HG03108 (cell line): ENCODE data around the gene MLX.
A peak's percentile ranks its signal among the peaks of the same experiment; 100 is the strongest.

Source experiments
- ATAC-seq: cut with Tn5 transposase; IDR thresholded peaks from one replicate; pipeline ENCODE4 v1.9.1; 2021; ENCODE audit warnings: moderate library complexity; ENCODE audit not compliant: unreplicated experiment

MLX gene, protein sequence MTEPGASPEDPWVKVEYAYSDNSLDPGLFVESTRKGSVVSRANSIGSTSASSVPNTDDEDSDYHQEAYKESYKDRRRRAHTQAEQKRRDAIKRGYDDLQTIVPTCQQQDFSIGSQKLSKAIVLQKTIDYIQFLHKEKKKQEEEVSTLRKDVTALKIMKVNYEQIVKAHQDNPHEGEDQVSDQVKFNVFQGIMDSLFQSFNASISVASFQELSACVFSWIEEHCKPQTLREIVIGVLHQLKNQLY

DNA sequence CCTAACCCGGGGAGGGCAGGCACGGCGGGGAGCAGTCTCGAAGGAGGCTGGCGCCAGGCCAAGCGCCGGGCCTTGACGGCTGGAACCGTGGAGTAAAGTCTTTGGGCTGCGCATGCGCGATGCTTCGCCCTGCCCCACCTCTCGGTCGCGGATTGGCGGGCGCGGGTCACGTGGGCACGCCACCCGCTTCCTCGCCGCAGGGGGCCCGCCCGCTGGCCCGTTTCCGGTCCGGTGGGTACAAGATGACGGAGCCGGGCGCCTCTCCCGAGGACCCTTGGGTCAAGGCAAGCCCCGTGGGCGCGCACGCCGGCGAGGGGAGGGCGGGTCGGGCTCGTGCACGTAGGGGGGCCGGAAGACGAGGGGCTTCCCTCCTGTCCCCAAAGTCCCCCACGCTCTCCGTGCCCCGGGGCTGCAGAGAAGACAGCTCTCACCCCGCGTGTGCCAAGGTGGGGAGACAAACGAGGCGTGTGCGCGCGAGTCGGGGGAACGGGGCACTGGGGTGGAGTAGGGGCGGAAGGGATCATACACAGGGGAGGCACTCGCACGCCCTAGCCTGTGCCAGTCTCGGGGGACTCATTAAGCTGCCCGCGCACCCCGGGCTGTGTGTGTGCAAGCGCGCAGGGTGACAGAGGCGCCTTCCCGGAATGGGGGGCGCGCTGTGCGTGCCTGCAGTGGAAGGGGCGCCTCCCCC, at the start of gene MLX:
MLX (plus strand) TSS at position 218 of the 691 bp plus-strand sequence; CDS start at position 243, 25 bp downstream.
- peak; percentile 43 for ATAC-seq

DNA sequence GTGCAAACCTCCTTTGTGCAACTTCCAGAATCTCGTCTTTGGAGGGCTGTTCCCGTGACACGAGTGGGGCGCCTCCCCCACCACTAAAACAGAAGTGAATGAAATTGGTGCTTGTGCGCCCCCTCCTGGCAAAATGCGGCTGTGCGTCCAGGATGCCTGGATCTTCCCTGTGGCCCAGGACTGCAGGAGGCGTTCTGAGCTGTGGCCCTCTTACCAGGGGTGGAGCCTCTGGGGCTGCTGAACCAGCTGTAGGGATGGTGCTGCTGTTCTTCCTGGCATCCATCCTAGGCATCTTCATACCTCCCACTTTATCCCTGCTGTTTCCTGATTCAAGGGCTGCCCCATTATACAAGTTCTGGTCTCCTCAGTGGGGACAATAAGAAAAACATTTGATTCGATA, 49.4 kb upstream of the MLX start:
- ATAC-seq: no peak

DNA sequence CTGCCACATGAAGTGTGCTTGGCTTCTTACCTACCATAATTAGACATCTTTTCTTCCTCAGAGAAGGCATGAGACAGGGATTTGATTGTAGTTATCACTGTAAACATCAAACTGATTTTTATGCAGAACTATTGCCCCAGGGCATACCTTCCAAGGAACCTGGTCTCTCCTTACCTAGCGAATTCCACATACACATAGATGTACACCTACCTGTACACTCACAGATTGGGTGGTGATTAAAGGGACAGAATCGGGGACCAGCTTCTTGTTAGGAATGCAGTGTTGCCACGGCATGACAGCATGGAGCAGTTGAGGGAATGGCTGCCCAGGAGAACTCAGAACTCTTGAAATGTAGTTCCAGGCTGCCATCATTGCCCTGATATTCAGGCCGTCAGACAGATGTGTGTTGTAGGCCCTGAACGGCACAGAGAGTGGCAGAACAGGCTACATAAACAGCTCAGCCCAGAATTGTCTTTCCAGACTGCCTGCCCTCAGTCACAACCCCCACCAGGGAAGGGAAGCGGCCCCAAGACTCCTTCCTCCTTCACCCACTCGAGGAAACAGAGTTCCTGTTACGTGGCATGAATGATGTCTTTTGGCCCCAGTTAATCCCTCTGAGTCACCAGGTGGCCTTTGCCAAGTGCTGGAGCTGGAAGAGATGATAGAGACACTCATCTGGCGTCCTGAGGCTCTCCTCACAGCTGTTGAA, 48.7 kb upstream of the MLX start:
- ATAC-seq: no peak

DNA sequence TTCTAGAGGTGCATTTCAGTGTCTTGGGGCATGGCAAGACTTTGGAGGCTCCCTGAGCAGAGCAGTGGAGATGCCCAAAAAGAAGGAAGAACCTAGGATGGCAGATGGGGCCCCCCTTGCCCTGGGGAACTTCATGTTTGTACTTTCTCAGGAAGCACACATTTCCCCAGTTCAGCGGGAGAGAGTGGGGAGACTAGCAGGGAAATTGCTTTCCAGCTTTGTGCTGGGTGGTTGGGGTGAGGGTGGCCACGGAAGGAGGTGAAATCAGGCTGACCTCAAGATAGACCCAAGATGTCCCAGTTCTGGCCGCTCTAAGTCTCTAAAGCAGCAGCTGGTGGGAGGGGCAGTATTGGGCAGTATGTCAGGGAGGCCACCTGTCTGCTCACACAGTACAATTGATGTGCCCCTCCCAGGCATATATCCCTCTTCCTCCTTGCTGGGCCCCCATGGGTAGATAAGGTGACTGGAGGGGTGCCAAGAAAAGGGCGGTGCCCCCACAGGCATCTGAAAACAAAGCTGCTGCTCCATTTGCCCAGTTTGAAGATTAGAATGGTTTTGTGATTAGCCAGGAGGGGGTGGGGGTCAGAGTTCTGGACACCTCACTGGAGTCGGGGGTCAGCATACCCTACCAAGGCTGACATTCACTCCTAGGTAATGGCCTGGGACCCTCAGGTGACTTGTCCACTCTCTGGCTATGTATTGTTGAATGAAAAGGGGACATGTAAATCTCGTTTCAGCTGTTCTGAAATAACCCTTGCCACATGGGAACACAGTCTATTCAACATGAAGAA, 48.0 kb upstream of the MLX start:
- ATAC-seq: no peak

DNA sequence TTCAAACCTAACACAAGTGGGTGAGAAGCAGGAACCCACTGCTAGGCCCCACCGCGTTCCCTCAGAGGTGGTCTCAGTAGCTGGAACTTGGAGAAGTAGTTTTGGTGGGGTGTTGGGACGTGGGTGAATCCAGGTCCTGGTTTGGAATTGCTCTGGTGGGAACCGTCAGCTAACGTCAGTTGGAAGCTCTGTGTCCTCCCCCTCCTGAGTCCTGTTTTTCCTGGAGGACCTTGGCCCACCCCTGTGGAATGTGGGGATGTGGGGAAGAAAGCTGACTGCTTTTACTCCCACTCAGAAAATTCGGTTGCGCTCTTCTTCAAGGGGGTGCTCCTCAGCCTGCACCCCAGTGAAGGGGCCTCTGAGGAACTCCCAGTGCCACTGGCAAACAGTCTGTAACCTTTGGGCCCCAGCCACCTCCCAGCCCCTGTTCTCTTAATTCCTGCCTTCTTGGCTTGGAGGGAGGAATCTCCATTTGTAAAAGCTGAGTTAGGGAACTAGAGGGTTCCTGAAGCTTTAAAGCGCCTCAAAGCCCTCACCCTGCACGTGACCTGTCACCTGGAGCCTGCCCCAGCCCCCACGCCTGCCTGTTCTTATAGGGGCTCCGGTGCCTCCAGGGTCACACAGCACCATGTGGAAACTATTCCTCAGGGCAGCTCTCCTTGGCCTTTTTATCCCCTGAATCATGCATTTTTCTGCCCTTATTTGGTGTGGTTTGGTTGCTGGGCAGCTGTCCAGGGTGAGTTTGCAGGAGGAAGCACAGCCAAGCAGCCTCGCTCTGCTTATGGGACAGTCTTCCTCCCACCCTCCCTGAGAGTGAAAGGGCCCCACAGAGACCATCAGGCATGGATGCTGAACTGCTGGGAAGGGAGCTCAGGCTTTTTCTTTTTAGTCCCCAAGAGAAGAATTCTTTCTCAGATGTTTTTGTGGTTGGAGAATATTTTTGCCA, 47.1 kb upstream of the MLX start:
- ATAC-seq: no peak

DNA sequence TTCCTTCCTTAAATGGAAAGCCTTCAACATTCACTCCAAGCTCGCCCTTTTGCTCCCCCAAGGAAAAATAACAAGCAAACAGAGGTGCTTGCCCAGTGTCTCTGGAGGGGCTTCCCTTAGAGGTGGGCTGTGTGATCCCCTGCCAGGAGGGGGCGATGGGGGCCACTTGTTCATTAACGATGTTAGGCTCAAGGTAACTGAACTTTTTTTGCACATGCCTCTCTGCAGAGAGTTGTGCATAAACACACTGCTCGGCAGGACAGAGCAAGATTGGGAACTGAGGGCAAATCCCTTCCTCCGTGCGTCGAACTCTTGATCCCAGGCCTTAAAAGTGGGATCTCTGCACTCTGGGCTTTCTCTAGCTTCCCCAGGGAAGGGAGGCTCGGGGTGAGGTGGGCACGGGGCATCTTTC, 46.4 kb upstream of the MLX start:
- ATAC-seq: no peak

DNA sequence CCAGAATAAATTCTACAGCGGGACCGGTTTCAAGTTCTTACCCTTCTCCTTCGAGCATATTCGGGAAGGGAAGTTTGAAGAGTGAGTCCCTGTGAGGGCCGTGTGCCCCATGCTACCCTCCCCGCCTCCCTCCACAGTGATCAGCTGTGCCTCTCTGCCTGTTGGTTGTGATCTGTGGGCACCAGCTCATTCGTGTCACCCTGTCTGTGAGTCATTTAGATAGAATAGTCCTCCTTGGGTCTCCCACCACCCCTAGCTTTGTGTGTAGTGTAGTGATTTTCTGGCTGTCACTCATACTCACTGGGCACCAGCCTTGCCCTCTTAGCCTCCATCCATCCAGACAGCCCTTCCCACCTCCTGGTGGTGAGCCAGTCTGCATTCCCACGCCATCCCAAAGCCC, 45.9 kb upstream of the MLX start:
- ATAC-seq: no peak

DNA sequence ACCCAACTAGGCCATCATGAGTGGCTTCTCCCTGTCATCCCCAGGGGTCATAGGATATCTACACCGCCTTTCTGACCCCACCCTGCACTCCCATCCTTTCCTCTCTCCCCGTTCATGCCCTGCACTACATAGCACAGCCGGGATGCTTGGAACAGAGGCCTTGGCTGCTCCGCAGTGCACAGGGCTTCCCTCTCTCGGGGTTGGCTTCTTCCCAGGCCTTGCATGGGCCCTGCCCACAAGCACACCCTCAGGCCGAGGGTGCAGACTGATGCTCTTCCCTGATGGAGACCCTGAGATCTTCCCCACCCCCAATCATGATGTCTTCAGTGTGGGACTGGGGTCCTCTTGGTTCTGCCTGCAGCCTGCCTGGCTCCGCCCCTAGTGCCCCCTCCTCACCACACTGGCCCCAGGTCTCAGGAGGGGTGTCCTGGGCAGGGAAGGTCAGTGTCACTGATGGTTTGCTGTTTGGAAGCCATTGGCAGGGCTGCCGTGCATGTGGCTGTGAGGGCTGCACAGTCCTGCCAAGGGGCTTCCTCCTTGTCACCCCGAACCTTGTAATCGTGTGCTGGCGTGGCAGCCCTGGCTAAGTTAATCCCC, 45.1 kb upstream of the MLX start:
- no peak for ATAC-seq

DNA sequence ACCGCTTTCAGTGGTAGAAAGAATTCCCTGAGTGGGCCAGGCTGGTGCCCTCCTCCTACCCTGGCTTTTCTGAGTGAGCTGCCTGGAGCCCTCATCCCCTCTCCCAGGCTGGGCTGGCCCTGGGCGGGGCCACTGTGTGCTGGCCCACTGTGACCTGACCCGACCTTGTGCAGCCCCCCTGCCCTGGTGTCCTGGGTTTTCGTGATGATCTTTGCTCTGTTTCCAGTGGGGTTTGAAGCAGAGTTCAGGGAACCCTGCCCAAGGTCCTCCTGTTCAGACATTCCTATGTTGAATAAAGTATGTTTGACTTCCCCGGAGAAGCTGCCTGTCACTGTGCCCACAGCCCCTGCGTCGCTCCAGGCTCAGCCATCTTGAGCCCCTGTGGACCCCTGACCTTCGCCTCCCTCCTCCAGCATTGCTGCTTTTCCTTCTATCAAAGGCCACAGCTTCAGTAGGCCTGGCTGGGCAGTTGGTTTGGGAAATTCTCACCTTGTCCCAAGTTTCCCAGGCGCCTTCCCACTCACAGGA, 44.6 kb upstream of the MLX start:
- no peak for ATAC-seq

DNA sequence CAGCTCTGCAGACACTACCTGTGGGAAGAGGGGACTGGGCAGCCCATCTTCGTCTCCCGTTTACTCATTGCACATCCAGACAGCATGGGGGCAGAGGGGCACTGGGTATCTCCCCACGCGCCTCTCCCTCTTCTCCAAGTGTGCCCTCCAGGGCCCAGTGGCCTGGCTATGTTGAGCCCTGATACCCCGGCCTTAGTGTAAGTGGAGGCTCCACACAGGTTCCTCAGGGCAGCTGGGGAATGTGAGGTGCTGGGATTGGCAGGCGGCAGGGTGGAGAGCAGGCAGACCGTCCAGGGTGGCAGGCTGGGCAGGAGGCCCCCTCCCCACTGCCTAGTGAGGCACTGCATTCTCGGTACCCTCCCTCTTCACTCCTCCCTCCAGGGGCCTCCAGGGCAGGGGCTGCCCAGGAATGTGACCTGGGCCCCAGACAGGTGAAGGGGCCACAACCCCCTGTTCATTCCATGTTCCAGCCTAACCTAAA, 44.1 kb upstream of the MLX start:
- ATAC-seq: no peak

DNA sequence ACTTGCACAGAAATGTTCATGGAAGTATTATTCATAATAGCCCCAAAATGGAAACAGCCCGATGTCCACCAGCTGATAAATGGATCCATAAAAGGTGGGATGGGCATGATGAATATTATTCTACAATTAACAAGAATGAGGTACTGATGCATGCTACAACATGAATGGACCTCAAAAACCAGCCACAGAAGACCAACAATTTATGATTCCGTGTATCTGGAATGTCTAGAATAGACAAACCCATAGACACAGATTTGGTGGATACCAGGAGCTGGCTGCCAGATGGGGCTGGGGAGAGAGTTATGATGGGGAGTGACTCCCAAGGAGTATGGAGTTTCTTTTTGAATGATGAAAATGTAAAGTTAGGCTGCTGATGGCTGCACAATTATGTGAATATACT, 41.7 kb upstream of the MLX start:
- no peak for ATAC-seq

DNA sequence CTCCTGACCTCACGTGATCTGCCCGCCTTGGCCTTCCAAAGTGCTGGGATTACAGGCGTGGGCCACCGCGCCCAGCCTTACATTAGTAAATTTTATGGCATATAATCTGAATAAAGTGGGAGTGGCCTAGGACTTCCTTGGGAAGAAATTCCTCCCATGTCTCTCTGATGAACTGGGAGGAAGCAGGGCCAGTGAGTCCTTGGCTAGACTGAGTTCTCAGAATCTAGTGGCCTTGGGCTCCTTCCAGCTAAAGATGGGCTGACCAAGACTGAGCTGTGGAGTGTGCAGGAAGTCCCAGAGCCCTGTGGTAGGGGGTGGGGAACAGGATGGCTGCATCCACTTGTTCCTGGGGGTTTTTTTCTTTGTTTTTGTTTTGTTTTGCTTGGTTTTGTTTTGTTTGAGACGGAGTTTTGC, 40.9 kb upstream of the MLX start:
- no peak for ATAC-seq

DNA sequence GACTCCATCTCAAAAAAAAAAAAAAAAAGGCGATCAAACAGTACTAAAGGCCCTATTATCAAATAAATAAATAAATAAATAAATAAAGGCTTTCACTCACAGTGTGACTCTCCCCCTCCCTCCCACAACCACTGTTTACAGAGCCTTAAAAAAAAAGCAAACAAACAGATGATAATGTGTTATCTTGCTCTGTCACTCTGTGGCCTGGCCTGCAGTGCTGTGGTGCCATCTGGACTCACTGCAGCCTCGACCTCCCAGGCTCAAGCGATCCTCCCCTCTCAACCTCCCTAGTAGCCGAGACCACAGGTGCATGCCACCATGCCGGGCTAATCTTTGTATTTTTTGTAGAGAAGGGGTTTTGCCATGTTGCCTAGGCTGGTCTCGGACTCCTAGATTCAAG, 39.0 kb upstream of the MLX start:
- ATAC-seq: no peak

DNA sequence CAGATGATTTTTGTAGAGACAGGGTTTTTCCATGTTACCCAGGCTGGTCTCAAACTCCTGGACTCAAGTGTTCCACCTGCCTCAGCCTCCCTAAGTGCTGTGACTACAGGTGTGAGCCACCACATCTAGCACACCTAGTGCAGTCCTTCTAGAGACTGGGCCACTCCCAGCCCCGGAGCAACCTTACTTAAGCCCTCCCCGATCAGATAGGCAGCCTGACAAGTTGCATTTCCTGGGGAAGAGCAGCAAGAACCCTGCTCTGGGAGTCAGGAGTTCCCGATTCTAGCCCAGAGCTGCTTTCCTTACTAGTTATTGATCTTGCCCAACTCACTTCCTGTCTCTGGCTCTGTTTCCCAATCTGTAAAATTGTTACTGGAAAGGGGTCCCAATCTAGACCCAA, 37.8 kb upstream of the MLX start:
- ATAC-seq: no peak

DNA sequence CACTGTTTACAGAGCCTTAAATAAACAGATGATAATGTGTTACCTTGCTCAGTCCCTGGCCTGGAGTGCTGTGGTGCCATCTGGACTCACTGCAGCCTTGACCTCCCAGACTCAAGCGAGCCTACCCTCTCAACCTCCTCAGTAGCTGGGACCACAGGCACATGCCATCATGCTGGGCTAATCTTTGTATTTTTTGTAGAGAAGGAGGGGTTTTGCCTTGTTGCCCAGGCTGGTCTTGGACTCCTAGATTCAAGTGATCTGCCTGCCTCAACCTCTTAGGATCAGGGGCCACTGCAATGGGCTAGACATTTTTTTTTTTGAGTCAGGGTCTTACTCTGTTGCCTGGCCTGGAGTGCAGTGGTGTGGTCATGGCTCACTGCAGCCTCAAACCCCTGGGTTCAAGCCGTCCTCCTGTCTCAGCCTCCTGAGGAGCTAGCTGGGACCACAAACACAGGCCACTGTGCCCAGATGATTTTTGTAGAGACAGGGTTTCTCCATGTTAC, 35.9 kb upstream of the MLX start:
- no peak for ATAC-seq

DNA sequence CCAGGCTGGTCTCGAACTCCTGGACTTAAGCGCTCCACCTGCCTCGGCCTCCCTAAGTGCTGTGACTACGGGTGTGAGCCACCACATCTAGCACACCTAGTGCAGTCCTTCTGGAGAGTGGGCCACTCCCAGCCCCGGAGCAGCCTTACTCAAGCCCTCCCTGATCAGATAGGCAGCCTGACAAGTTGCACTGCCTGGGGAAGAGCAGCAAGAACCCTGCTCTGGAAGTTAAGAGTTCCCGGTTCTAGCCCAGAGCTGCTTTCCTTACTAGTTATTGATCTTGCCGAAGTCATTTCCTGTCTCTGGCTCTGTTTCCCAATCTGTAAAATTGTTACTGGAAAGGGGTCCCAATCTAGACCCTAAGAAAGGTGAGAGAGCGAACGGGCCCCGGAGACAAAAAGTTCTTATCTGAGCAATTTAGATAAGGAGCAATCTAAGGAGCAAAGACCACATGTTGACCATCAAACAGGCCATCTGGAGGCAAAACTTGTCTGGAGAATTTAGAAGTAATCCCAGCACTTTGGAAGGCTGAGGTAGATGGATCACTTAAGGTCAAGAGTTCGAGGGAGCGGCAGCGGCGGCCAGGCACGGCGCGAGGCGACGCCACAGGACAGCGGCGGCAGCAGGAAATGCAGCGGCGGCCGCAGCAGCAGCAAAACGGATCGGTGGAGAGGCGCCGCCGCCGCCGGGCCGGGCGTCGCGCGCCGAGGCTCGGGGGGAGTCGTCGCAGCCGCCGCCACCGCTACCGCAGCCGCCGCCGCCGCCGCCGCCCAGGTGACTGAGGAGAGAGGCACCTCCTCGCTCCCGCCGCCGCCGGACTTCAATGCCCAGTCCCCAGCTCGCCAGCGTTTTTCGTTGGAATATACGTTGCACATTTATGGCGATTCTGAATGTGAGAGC, 35.2 kb upstream of the MLX start:
- no peak for ATAC-seq

DNA sequence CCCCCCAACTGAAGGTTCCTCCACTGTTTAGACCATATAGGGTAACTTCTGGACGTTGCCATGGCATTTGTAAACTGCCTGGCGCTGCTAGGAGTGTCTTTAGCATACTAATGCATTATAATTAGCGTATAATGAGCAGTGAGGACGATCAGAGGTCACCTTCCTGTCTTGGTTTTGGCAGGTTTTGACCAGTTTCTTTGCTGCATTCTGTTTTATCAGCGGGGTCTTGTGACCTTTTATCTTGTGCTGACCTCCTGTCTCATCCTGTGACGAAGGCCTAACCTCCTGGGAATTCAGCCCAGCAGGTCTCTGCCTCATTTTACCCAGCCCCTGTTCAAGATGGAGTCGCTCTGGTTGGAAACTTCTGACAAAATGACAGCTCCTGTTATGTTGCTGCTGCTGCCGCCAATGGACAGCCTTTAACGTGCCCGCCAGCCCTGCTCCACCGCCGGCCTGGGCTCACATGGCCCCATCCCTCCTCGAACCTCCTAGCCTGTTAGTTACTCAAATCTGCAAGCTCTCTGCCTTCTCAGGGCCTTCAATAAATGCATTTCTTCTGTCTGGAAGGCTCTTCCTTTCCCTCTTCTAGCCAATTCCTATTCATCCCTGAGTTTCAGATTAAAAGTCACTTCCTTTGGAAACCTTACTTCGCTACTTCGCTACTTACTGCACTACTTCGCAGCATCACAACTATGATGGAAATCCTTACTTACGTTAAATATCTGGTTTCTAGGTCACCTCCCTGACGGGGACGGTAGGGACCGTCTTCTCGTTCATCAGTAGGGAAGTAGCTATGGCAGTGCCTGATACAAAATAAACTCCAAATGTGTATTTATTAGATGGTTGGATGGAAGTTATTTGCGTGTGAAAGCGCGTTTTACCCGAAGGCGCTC, 31.5 kb upstream of the MLX start:
- no peak for ATAC-seq
